Measurements from ENCODE around the gene REPS1.

Gene REPS1

GRCh38 chr6:138920906-138921305 lies 67.1 kb downstream of the REPS1 start:
- DNase-seq, result no peak

DNA sequence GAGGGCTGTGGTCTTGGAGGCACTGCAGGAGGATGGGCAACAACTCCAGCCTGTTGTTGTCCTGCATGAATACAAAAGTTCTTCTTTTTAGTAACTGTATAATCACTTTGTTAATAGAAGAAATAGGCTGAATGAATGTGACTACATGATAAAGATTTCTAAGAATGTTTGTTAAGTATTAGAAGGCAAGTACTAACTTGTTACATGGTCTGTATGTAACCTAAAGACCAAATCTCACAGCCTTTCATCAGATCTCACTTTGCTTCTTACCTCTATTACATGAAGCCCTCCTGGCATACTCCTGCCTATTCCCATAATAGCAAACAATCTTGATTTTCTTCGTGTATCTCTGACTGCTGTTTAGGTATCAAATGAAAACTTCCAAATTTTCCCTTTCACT lies 73.4 kb downstream of the REPS1 start:
- DNase-seq, result no peak

- DNase-seq, result no peak
These were observed 75.7 kb downstream of the REPS1 start for GRCh38 chr6:138912308-138912707.

GRCh38 chr6:138909975-138910374 lies 78.1 kb downstream of the REPS1 start:
- DNase-seq, result no peak

DNA sequence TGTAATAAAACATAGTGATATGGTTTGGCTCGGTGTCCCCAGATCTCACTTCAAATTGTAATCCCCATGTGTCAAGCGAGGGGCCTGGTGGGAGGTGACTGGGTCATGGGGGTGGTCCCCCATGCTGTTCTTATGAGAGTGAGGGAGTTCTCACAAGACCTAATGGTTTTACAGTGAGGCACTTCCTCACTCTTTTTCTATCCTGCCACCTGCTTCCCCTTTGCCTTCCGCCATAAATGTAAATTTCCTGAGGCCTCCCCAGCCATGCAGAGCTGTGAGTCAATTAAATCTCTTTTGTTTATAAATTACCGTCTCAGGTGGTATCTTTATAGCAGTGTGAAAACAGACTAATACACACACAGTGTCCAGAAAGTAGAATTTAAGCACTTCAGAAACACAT lies 78.5 kb downstream of the REPS1 start:
- DNase-seq, result no peak

DNA sequence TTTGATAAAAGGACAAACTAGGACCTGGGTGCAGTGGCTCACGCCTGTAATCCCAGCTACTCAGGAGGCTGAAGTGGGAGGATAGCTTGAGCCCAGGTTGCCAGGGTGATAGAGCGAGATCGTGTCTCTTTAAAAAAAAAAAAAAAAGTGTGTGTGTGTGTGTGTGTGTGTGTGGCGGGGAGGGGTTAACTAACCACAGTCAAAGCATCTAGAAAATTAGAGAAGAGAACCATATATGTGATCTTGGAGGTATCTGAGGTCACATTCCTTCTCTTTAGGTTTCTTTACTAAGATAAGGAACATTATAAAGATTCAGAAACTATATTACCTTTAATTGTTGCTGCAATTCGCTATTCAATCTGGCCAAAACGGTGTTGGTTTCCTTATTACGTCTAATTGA lies 80.9 kb downstream of the REPS1 start:
- no peak for DNase-seq

- no peak for DNase-seq
These were observed 91.0 kb downstream of the REPS1 start for GRCh38 chr6:138897031-138897430.

DNA sequence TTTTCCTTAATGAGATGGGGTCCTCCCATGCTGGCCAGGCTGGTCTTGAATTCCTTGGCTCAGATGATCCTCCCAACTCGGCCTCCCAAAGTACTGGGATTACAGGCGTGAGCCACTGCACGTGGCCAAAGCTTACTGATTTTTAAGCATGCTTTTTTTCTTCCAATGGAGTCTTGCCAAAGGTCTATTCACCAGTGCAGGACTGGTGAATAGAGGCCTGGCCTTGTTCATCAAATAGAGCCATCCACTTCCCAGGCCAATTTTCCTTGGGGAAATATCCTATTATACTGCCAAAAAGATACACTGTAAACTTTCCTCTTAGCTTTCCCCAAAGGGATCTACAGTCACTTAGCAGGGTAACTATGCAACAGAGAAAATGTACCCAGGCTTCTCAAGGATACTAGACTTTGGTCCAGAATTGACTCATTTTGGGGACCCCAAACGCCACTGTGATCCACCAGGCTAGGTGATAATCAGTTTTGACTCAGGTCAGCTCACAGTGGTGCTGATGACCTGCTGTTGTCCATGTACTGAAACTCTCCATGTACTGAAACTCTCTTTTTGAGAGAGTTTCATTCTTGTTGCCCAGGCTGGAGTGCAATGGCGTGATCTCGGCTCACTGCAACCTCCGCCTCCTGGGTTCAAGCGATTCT lies 91.8 kb downstream of the REPS1 start:
- no peak for DNase-seq

DNA sequence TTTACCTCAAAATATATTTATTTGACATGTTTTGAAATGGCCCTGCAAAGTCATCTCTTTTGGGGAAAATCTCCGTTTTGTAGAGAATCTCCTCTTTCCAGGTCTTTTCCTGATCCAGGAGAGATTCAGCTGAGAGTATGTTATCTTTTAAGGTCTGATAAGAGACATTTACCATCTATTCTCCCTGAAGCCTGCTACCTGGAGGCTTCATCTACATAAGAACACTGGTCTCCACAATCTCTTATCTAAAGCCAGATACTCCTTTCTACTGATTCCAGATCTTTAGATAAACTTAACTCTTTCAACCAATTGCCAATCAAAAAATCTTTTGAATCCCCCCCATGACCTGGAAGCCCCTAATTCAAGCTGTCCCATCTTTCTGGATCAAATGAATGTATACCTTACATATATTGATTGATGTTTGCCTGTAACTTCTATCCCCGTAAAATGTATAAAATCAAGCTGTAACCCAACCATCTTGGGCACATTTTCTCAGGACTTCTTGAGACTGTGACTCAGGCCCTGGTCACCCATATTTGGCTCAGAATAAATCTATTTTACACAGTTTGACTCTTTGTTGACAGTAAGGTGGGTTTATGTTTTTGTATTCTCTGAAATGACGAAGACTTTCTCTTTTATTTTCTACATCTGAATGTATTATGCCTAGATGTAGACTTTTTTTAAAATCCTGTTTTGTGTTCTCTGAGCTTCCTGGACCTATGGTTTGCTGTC lies 96.6 kb downstream of the REPS1 start:
- DNase-seq, result no peak

- DNase-seq, result no peak
These were observed 102.8 kb downstream of the REPS1 start for GRCh38 chr6:138885156-138885819.

DNA sequence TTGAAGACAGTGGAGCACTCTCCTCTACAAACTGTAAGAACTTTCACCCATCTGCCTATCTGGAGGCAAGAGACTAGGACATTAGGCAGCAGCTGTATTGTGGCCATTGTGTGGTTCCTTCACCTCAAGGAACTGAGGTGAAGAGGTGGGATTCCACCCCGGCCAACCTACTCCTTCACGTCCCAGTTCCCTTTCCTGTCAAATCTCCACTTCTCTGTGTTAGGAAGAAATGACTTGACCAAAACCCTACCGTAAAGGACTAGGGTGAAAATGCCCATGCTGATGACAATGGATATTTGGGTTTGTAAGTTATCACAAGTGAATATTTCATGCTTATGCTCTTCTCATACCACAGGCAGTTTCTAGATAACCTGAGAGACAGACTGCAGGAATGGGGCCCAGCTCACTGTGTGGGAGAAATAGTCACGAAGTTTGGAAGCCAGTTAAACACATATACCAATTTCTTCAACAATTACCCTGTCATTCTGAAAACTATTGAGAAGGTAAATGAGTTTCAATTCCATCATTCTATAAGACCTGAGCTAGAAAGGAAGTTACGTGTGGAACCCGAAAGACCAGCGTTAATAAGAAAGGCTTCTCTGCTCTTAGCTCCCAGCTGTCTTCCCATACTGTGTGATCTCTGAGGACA lies 105.6 kb downstream of the REPS1 start:
- DNase-seq, result no peak

DNA sequence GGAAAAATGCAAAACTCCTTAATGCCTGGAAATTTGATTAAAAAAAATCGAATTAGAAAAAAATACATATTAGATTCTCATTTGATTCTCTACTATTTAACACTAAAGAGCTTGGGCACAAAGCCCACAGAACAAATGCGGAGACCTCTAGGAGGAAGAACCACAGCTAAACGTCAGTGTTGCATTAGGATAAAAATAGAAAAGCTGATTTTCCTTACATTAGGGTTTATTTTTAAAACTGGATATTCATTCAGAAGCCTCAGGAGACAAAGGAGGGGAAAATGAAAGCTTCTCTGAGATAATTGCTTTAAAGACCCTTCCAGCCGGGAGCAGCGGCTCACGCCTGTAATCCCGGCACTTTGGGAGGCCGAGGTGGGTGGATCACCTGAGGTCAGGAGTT lies 114.9 kb downstream of the REPS1 start:
- DNase-seq, result no peak

DNA sequence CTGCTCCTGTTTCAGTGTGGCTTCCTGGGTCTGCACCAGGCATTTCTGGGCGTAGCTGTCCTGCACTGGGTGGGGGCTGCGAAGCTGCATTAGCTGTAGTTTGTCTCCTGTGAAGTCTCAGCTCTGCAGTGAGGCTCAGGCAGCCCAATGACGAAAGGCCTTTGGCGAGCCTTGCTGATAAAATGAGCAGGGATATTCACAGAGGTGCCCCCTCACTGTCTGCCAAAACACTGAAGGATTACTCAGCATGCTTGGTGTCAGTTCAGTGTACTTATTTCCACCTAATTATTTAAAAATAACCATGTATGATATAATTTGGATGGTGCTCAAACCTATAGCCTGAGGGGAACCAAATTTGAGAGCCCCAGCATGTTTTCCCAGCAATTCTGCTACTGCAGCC lies 118.7 kb downstream of the REPS1 start:
- no peak for DNase-seq

- no peak for DNase-seq
These were observed 119.9 kb downstream of the REPS1 start for GRCh38 chr6:138868181-138868580.

GRCh38 chr6:138865480-138866109 lies 122.5 kb downstream of the REPS1 start:
- DNase-seq, result no peak

DNA sequence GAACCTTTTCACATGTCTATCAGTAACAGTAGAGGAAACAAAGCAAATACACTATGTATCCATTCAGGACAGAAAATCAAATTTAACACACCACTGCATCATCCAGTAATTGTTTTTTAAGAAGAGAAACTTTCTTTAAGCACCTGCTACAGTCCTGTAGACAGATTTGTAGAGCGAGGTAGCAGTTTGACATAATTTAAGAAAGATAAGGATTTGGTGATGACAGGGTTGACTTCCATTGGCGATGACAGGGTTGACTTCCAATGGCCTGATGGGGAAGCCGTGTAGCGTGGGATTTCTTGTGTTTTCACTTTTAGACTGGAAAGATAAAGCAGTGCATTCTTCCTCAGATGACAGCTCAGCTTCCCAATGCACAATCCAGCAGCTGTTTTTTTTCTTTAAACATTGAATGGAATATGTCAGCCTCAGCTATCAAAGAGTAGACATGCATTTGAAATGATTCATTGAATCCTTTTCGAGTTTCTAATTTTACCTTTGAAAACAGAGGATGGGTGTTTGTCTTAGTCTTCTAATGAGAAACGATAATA lies 123.6 kb downstream of the REPS1 start:
- DNase-seq, result no peak

DNA sequence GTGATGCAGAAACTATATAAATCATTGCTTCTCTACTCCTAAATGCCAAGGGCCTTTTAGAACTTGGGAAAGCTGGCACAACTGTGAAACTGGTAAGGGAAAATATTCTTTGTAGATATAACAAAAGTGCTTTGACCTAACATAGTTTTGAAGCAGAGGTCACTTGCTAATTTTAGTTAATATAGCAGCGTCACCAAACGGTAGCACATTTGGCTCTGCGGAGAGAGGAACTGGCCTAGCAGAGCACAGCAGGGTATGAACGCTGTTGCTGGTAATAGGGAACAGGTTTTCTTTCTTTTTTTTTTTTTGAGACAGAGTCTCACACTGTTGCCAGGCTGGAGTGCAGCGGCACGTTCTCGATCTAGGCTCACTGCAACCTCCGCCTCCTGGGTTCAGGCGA lies 124.7 kb downstream of the REPS1 start:
- no peak for DNase-seq

GRCh38 chr6:138862456-138862855 lies 125.6 kb downstream of the REPS1 start:
- DNase-seq, result no peak

DNA sequence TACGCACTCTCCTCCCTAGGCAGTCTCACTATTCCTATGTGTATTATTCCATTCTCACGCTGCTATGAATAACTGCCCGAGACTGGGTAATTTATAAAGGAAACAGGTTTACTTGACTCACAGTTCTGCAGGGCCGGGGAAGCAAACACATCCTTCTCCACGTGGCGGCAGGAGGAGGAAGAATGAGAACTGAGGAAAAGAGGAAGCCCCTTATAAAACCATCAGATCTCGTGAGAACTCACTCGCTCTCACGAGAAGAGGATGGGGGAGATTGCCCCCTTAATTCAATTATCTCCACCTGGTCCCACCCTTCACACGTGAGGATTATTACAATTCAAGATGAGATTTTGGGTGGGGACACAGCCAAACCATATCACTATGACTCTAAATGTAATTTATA lies 130.3 kb downstream of the REPS1 start:
- no peak for DNase-seq

GRCh38 chr6:138856654-138857053 lies 131.4 kb downstream of the REPS1 start:
- DNase-seq, result no peak
